HepG2 (cell line): ENCODE measurements around the gene FLOT2. TPM values are rescaled to one million over a fixed set of nuclear protein-coding genes. Genes with fewer than 3 reads are reported as not detected.

Experiments used
- ATAC-seq: fragments of 200-7000 bp; cut with Tn5 transposase; 3 replicates; pipeline ENCODE4 v1.9.1; 2020; ENCODE audit warnings: mild to moderate bottlenecking, moderate library complexity
- BruUV-seq: library from RNA; stranded (reverse); fragments of 400-500 nt; replicated peaks from 2 replicates; lab custom pipeline; 2021; lab: Mats Ljungman, UMichigan
- CTCF ChIA-PET: fragments of 300-600 bp; formaldehyde crosslinking; extraction: SDS; loops from one replicate; lab custom pipeline; 2021; ENCODE audit warnings: low total read pairs, inconsistent platforms, low intra/inter-chr PET ratio; lab: Yijun Ruan, JAX
- POLR2A ChIA-PET: fragments of 350-600 bp; sonication (Branson Sonifier 250); formaldehyde crosslinking; loops from one replicate; lab custom pipeline; 2020; ENCODE audit warnings: antibody characterized with exemption, inconsistent platforms; lab: Yijun Ruan, JAX
- DNase-seq: peaks from one replicate; pipeline ENCODE4 v3.0.0-alpha.2; 2015; ENCODE audit warnings: low spot score
- FAIRE-seq: peaks from 3 replicates; lab custom pipeline; 2011; peaks lifted over from hg19 to GRCh38; lab: Jason Lieb, UNC
- H2AFZ ChIP-seq: one replicate; pipeline ENCODE4 v1.6.1; 2011; ENCODE audit warnings: low read length, inconsistent platforms
- H3K27ac ChIP-seq: fragments of 300-600 bp; 3 replicates; pipeline ENCODE4 v1.8.0; 2011; ENCODE audit warnings: mixed run types, mild to moderate bottlenecking, mixed read lengths, low read length, inconsistent platforms; ENCODE audit not compliant: insufficient read depth; ENCODE audit errors: extremely low read length
- H3K27me3 ChIP-seq, 2 experiments: fragments of 200-600 bp in 1 of 2; 2 replicates in 1 of 2; 3 replicates in 1 of 2; pipeline versions ENCODE4 v1.6.0 to v1.8.0; 2011; ENCODE audit warnings: low read length in 2 of 2, mild to moderate bottlenecking in 2 of 2, moderate library complexity in 2 of 2, inconsistent platforms in 1 of 2; ENCODE audit not compliant: insufficient read depth in 2 of 2, control insufficient read depth in 1 of 2
- H3K36me3 ChIP-seq, 2 experiments: fragments of 200-600 bp in 1 of 2; replicated peaks in 1 of 2; 2 replicates in 1 of 2; 3 replicates in 1 of 2; pipeline versions ENCODE4 v1.5.1 to v1.8.0; 2011; ENCODE audit warnings: low read length in 2 of 2, inconsistent platforms in 1 of 2; ENCODE audit not compliant: insufficient read depth in 2 of 2, control insufficient read depth in 1 of 2
- H3K4me1 ChIP-seq: 2 replicates; pipeline ENCODE4 v1.5.1; 2012; ENCODE audit warnings: low read length, inconsistent platforms; ENCODE audit not compliant: insufficient read depth
- H3K4me2 ChIP-seq: 2 replicates; pipeline ENCODE4 v1.6.0; 2011; ENCODE audit warnings: low read depth, low read length, inconsistent platforms
- H3K4me3 ChIP-seq, 3 experiments: fragments of 200-600 bp in 1 of 3; sonication (generic), shearing (Covaris generic) in 1 of 3; replicated peaks in 1 of 3; 2 replicates each; pipeline ENCODE4 v1.5.1; 2011 to 2016; ENCODE audit warnings: low read length in 3 of 3, inconsistent platforms in 2 of 3, low read depth in 2 of 3, mild to moderate bottlenecking in 2 of 3, control low read depth in 1 of 3, mixed read lengths in 1 of 3; ENCODE audit not compliant: insufficient read depth in 1 of 3
- H3K79me2 ChIP-seq: one replicate; pipeline ENCODE4 v1.6.1; 2011; ENCODE audit warnings: low read length, inconsistent platforms; ENCODE audit not compliant: insufficient read depth
- H3K9ac ChIP-seq: 2 replicates; pipeline ENCODE4 v1.6.0; 2011; ENCODE audit warnings: mild to moderate bottlenecking, low read depth, low read length, inconsistent platforms; ENCODE audit not compliant: insufficient read depth
- H3K9me3 ChIP-seq: 2 replicates; pipeline ENCODE4 v1.5.1; 2012; ENCODE audit warnings: mild to moderate bottlenecking, low read length
- H4K20me1 ChIP-seq: 2 replicates; pipeline ENCODE4 v1.6.0; 2011; ENCODE audit warnings: inconsistent platforms, mild to moderate bottlenecking, low read length, moderate library complexity; ENCODE audit not compliant: insufficient read depth
- FOSL2 ChIP-seq: sonication (generic); formaldehyde crosslinking; IDR thresholded peaks from 2 replicates; pipeline ENCODE4 v1.4.0; 2020; ENCODE audit warnings: missing genetic modification reagents
- TARDBP ChIP-seq: sonication (generic); formaldehyde crosslinking; IDR thresholded peaks from 2 replicates; pipeline ENCODE4 v1.8.0; 2022; ENCODE audit warnings: mild to moderate bottlenecking, missing genetic modification reagents
- USF2 ChIP-seq, 2 experiments: sonication (generic) in 1 of 2; formaldehyde crosslinking in 1 of 2; IDR thresholded peaks; 2 replicates each; pipeline versions ENCODE4 v1.5.1 to v1.6.1; 2011 to 2020; ENCODE audit warnings: borderline replicate concordance in 1 of 2, low read depth in 1 of 2, low read length in 1 of 2, mild to moderate bottlenecking in 1 of 2, missing genetic modification reagents in 1 of 2, moderate library complexity in 1 of 2
- WGBS: methylation state at CpG from one replicate; pipeline ENCODE4 v1.1.6; 2017; ENCODE audit warnings: low lambda C conversion rate; 5-methylcytosine and 5-hydroxymethylcytosine counted together
- in situ Hi-C: cut with HindIII; loops from 2 replicates; pipeline ENCODE4 v1.10.0; 2017; ENCODE audit warnings: low pct_unique_long_range_greater_than_20kb; ENCODE audit not compliant: extremely low pct_ligation_motif_present
- intact Hi-C: fragments of 100-400 bp; cut with micrococcal nuclease; formaldehyde crosslinking; loops from one replicate; pipeline ENCODE4 v1.10.0; 2022; ENCODE audit not compliant: unreplicated experiment
- polyA plus RNA-seq, 8 experiments: library from polyadenylated mRNA; depleted of rRNA in 3 of 8; stranded (reverse) in 7 of 8; unstranded in 1 of 8; fragments of >200 nt; fragmentation: Illumina TruSeq in 4 of 8; extraction: Trizol in 4 of 8; gene quantifications; 2 replicates each; pipeline versions ENCODE4 v1.2.1 to v1.2.3, GENCODE V29; 2011 to 2016; ENCODE audit warnings: low read depth in 4 of 8, missing spikeins in 1 of 8, mixed read lengths in 1 of 8; ENCODE audit not compliant: insufficient read depth in 1 of 8
- total RNA-seq, 5 experiments: library from RNA; depleted of rRNA; stranded (reverse); fragments of >200 nt; fragmentation: Illumina TruSeq; extraction: Trizol; gene quantifications; 2 replicates each; pipeline ENCODE4 v1.2.3, GENCODE V29; 2016; ENCODE audit warnings: low read depth in 1 of 5

FLOT2 gene
- total and polyA plus RNA-seq, 2 of the 13 experiments (the other 11 are each of a cell fraction or from before 2014, with no cell fraction given), result 54.3 to 54.5 TPM

- in situ Hi-C loops (no loop called here), intact Hi-C loops (no loop called here)
- POLR2A ChIA-PET, result interaction anchor here (1.4 to 1.5 kb wide), 2 partner anchors 12 to 58 kb away, joined by 3 to 8 read pairs; partner anchors contain the start of gene ERAL1
- no peaks in the 10 kb centered on the region for H3K9me3 ChIP-seq
- H4K20me1 ChIP-seq, result no peaks in the 10 kb centered on the region
- H3K36me3 ChIP-seq, result no peaks in the 10 kb centered on the region
- DNase-seq, result no peak
- peak overlapping the region; percentile 4; the same call in 1 of the 2 replicates for H3K9ac ChIP-seq
- H3K4me1 ChIP-seq, result peaks cover 33% of the 10 kb centered on the region
- FAIRE-seq, result no peak
- H3K27ac ChIP-seq, result no peak overlapping the region
- no peak overlapping the region for H3K4me3 ChIP-seq
- H3K79me2 ChIP-seq, result no peaks in the 10 kb centered on the region
- CTCF ChIA-PET, result no interaction called here
- TF ChIP-seq FOSL2 (CRISPR knock-in tag) (peak; percentile 24; the same call in 1 of the 2 replicates), USF2 (IDR thresholded peaks at IDR 0.05; ENCODE audit: low read depth, low read length) (no peak), USF2 (CRISPR knock-in tag; IDR thresholded peaks at IDR 0.05; ENCODE audit: borderline replicate concordance) (0 out of 2 replicates have a peak, but pooled peaks have one; percentile 18), TARDBP (CRISPR knock-in tag) (no peak)
- no peaks in the 10 kb centered on the region for H3K27me3 ChIP-seq
- 86% methylated on average over 11 of the region's 13 CpGs for WGBS
- H2AFZ ChIP-seq, result no peak overlapping the region
- peak; percentile 31 for ATAC-seq
- H3K4me2 ChIP-seq, result peak overlapping the region; percentile 51
- BruUV-seq, result no TSS peak
Observed at GRCh38 chr17:28865946-28866752, 31.4 kb downstream of the FLOT2 start.
